Measurements from ENCODE around the gene RNF157. TPM values are rescaled to one million over a fixed set of nuclear protein-coding genes. Genes with fewer than 3 reads are reported as not detected.

Gene RNF157
- total RNA-seq, 1 experiment from 2014 or later: 0.86 TPM

DNA sequence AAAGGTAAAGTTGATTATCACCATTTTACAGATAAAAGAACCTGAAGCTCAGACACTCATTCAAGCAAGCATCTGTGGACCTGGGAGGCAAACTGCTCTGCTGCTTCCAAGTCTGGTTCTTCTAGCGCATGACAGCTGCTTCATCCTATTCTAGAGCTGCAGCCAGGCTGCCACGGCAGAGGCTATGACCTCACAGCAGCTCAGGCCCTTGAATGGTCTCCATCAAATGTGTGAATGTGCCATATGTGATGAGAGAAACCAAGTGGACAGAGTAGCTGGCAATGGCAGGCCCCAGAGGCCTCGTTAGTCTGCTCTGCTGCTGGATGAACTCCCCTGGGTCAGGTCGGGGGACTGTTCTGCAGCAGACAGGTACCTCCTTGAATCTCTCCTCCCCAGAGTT lies 68.6 kb downstream of the RNF157 start (continued):
- TF ChIP-seq, protein P1, sequence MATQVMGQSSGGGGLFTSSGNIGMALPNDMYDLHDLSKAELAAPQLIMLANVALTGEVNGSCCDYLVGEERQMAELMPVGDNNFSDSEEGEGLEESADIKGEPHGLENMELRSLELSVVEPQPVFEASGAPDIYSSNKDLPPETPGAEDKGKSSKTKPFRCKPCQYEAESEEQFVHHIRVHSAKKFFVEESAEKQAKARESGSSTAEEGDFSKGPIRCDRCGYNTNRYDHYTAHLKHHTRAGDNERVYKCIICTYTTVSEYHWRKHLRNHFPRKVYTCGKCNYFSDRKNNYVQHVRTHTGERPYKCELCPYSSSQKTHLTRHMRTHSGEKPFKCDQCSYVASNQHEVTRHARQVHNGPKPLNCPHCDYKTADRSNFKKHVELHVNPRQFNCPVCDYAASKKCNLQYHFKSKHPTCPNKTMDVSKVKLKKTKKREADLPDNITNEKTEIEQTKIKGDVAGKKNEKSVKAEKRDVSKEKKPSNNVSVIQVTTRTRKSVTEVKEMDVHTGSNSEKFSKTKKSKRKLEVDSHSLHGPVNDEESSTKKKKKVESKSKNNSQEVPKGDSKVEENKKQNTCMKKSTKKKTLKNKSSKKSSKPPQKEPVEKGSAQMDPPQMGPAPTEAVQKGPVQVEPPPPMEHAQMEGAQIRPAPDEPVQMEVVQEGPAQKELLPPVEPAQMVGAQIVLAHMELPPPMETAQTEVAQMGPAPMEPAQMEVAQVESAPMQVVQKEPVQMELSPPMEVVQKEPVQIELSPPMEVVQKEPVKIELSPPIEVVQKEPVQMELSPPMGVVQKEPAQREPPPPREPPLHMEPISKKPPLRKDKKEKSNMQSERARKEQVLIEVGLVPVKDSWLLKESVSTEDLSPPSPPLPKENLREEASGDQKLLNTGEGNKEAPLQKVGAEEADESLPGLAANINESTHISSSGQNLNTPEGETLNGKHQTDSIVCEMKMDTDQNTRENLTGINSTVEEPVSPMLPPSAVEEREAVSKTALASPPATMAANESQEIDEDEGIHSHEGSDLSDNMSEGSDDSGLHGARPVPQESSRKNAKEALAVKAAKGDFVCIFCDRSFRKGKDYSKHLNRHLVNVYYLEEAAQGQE (IDR thresholded peaks at IDR 0.05; ENCODE audit: low read depth): no peak
- TF ChIP-seq FOSL1 (IDR thresholded peaks at IDR 0.05; ENCODE audit: low read depth): no peak
- no peak for TF ChIP-seq EZH2phosphoT487 (IDR thresholded peaks at IDR 0.05; ENCODE audit: borderline replicate concordance)
- no peak for TF ChIP-seq POLR2AphosphoS5 (IDR thresholded peaks at IDR 0.05; ENCODE audit: low read depth, low read length)
- no peak for TF ChIP-seq EGR1 (IDR thresholded peaks at IDR 0.05; ENCODE audit: low read depth)
- no peak for TF ChIP-seq CEBPB (IDR thresholded peaks at IDR 0.05; ENCODE audit: low read depth)

DNA sequence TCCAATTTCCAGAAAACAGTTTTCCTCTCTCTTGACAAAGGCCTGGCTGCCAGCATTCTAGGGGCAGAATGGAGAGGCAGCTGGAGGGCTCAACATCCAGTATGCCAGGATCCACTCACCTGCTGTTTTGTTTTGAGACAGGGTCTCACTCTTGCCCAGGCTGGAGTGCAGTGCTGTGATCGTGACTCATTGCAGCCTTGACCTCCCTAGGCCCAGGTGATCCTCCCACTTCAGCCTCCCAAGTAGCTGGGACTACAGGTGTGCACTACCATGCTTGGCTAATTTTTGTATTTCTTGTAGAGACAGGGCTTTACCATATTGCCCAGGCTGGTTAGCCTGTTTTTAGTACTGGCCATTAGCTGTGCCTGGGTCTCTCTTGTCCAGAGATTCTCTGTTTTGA lies 70.2 kb downstream of the RNF157 start:
- intact Hi-C loops (cut with micrococcal nuclease): no loop called here
- CTCF ChIA-PET: interaction anchor here (1.5 to 1.6 kb wide), 2 partner anchors 10 to 12 kb away, joined by 3 to 8 read pairs; no protein-coding TSS in a partner anchor
- POLR2A ChIA-PET: no interaction called here

More for the DNA sequence above, 70.2 kb downstream of the RNF157 start:
- Histone ChIP-seq H4K20me1 (ENCODE audit: insufficient read depth) (no peaks in the 10 kb centered on the region), H3K4me1 (ENCODE audit: control insufficient read depth in 1 of 2, insufficient read depth in 2 of 2, low read length in 2 of 2) (no peaks in the 10 kb centered on the region), H3K27me3 (ENCODE audit: insufficient read depth, low read length) (no peaks in the 10 kb centered on the region), H3K4me2 (ENCODE audit: low read length) (no peak overlapping the region), H3K9me2 (ENCODE audit: insufficient read depth) (no peaks in the 10 kb centered on the region), H3K27ac (ENCODE audit: low read depth, low read length) (no peak overlapping the region), H3K36me3 (ENCODE audit: control insufficient read depth in 1 of 2, insufficient read depth in 2 of 2, low read length in 2 of 2) (no peaks in the 10 kb centered on the region), H3K4me3 (replicated peaks in 1 of 2; ENCODE audit: low read depth in 1 of 2, low read length in 2 of 2) (no peak overlapping the region), H3K9me3 (ENCODE audit: control insufficient read depth in 1 of 2, insufficient read depth in 1 of 2, low read depth in 1 of 2, low read length in 2 of 2) (no peaks in the 10 kb centered on the region), H3K79me2 (ENCODE audit: insufficient read depth, low read length) (no peaks in the 10 kb centered on the region), H2AFZ (ENCODE audit: low read depth, low read length, poor library complexity, severe bottlenecking) (no peak overlapping the region), H3K9ac (ENCODE audit: low read length) (no peak overlapping the region)
- RAD21 ChIA-PET (ENCODE audit: low non-redundant PET in 1 of 2, low total read pairs in 2 of 2, uncharacterized antibody in 2 of 2, unreplicated experiment in 2 of 2): no interaction called here
- ATAC-seq (no peak), DNase-seq (ENCODE audit: low read depth, low spot score) (no peak)
- TF ChIP-seq, protein P1 (IDR thresholded peaks at IDR 0.05; ENCODE audit: low read depth): no peak
- TF ChIP-seq POLR2AphosphoS5 (IDR thresholded peaks at IDR 0.05; ENCODE audit: low read depth, low read length) (no peak), YY1 (IDR thresholded peaks at IDR 0.05; ENCODE audit: extremely low read depth, insufficient replicate concordance, low read depth, low read length) (no peak), TCF7L2 (IDR thresholded peaks at IDR 0.05; ENCODE audit: borderline replicate concordance, extremely low read depth, insufficient read depth, insufficient read length) (no peak)
- TF ChIP-seq, protein P2, sequence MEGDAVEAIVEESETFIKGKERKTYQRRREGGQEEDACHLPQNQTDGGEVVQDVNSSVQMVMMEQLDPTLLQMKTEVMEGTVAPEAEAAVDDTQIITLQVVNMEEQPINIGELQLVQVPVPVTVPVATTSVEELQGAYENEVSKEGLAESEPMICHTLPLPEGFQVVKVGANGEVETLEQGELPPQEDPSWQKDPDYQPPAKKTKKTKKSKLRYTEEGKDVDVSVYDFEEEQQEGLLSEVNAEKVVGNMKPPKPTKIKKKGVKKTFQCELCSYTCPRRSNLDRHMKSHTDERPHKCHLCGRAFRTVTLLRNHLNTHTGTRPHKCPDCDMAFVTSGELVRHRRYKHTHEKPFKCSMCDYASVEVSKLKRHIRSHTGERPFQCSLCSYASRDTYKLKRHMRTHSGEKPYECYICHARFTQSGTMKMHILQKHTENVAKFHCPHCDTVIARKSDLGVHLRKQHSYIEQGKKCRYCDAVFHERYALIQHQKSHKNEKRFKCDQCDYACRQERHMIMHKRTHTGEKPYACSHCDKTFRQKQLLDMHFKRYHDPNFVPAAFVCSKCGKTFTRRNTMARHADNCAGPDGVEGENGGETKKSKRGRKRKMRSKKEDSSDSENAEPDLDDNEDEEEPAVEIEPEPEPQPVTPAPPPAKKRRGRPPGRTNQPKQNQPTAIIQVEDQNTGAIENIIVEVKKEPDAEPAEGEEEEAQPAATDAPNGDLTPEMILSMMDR (IDR thresholded peaks at IDR 0.05 in 2 of 3, conservative IDR thresholded peaks at IDR 0.05 in 1 of 3; ENCODE audit: borderline replicate concordance in 1 of 3, insufficient read depth in 1 of 3, low read depth in 2 of 3, low read length in 2 of 3): no peak
- no TSS peak for BruUV-seq (replicated peaks)

Measured in HCT116 (cell line).